ENCODE results near the gene TRAF3IP1. TPM values are rescaled to one million over a fixed set of nuclear protein-coding genes. Genes with fewer than 3 reads are reported as not detected.

TRAF3IP1 gene
- polyA plus RNA-seq, 1 donor from 2014 or later: 12.5 TPM

- Histone ChIP-seq H3K27ac (ENCODE audit: low read length) (no peak overlapping the region), H3F3A (ENCODE audit: insufficient read depth, low read length, poor library complexity, severe bottlenecking) (no peaks in the 10 kb centered on the region), H3K9ac (ENCODE audit: low read length) (no peak overlapping the region), H4K20me1 (ENCODE audit: insufficient read depth) (no peaks in the 10 kb centered on the region), H3K4me3 (ENCODE audit: low read length) (no peak overlapping the region), H3K9me3 (ENCODE audit: low read length) (no peaks in the 10 kb centered on the region), H3K9me2 (ENCODE audit: insufficient read depth, low read length) (no peaks in the 10 kb centered on the region), H3K4me2 (ENCODE audit: low read length) (no peak overlapping the region), H3K79me2 (replicated peaks; ENCODE audit: insufficient read depth, low read length) (peaks cover 3% of the 10 kb centered on the region), H3K27me3 (ENCODE audit: insufficient read depth, low read depth, low read length) (no peaks in the 10 kb centered on the region), H3K36me3 (ENCODE audit: insufficient read depth, low read length) (peaks cover 21% of the 10 kb centered on the region), H2AFZ (ENCODE audit: low read depth, low read length) (no peak overlapping the region)
- TF ChIP-seq REST (IDR thresholded peaks at IDR 0.05; ENCODE audit: borderline replicate concordance) (no peak), POLR2AphosphoS5 (IDR thresholded peaks at IDR 0.05) (no peak), RAD21 (conservative IDR thresholded peaks at IDR 0.05) (no peak), SMC3 (conservative IDR thresholded peaks at IDR 0.05; ENCODE audit: poor library complexity) (no peak), CTCF (IDR thresholded peaks at IDR 0.05; ENCODE audit: poor library complexity, severe bottlenecking) (no peak), MXI1 (conservative IDR thresholded peaks at IDR 0.05; ENCODE audit: poor library complexity, severe bottlenecking) (no peak), EP300 (conservative IDR thresholded peaks at IDR 0.05; ENCODE audit: poor library complexity, severe bottlenecking) (no peak), TAF1 (IDR thresholded peaks at IDR 0.05; ENCODE audit: low read depth) (no peak), EZH2 (IDR thresholded peaks at IDR 0.05; ENCODE audit: borderline replicate concordance, insufficient read depth, low read length, poor library complexity, severe bottlenecking) (no peak)
These were observed 7.4 kb downstream of the TRAF3IP1 start for GRCh38 chr2:238327751-238328150.

GRCh38 chr2:238330391-238330790 is 10.1 kb downstream of the TRAF3IP1 start:
- no peak overlapping the region for H2AFZ ChIP-seq (ENCODE audit: low read depth, low read length)
- no peaks in the 10 kb centered on the region for H3K9me3 ChIP-seq (ENCODE audit: low read length)
- H3K9ac ChIP-seq (ENCODE audit: low read length): no peak overlapping the region
- H3K27ac ChIP-seq (ENCODE audit: low read length): no peak overlapping the region
- no peak overlapping the region for H3K4me3 ChIP-seq (ENCODE audit: low read length)
- H3F3A ChIP-seq (ENCODE audit: insufficient read depth, low read length, poor library complexity, severe bottlenecking): no peaks in the 10 kb centered on the region
- H3K4me2 ChIP-seq (ENCODE audit: low read length): no peak overlapping the region
- H3K79me2 ChIP-seq (replicated peaks; ENCODE audit: insufficient read depth, low read length): peaks cover 3% of the 10 kb centered on the region
- H3K9me2 ChIP-seq (ENCODE audit: insufficient read depth, low read length): no peaks in the 10 kb centered on the region
- H3K36me3 ChIP-seq (ENCODE audit: insufficient read depth, low read length): peaks cover 15% of the 10 kb centered on the region
- TF ChIP-seq POLR2AphosphoS5 (IDR thresholded peaks at IDR 0.05) (no peak), EP300 (conservative IDR thresholded peaks at IDR 0.05; ENCODE audit: poor library complexity, severe bottlenecking) (no peak), EZH2 (IDR thresholded peaks at IDR 0.05; ENCODE audit: borderline replicate concordance, insufficient read depth, low read length, poor library complexity, severe bottlenecking) (no peak), SMC3 (conservative IDR thresholded peaks at IDR 0.05; ENCODE audit: poor library complexity) (no peak), RAD21 (conservative IDR thresholded peaks at IDR 0.05) (no peak)
- H4K20me1 ChIP-seq (ENCODE audit: insufficient read depth): no peaks in the 10 kb centered on the region
- H3K27me3 ChIP-seq (ENCODE audit: insufficient read depth, low read depth, low read length): no peaks in the 10 kb centered on the region

Measured in neural cell (in vitro differentiated cells).